GM21381 (cell line): ENCODE results near the gene SUFU.

ENCODE experiments used
- ATAC-seq: cut with Tn5 transposase; IDR thresholded peaks from one replicate; pipeline ENCODE4 v1.9.1; 2021; ENCODE audit warnings: mild to moderate bottlenecking, moderate library complexity; ENCODE audit not compliant: unreplicated experiment

Gene SUFU

GRCh38 chr10:102631525-102632393 is 128.0 kb downstream of the SUFU start:
- ATAC-seq = no peak

GRCh38 chr10:102632394-102633111 is 128.8 kb downstream of the SUFU start:
- no peak for ATAC-seq

- no peak for ATAC-seq
Measured at GRCh38 chr10:102633287-102633686, 129.5 kb downstream of the SUFU start.

DNA sequence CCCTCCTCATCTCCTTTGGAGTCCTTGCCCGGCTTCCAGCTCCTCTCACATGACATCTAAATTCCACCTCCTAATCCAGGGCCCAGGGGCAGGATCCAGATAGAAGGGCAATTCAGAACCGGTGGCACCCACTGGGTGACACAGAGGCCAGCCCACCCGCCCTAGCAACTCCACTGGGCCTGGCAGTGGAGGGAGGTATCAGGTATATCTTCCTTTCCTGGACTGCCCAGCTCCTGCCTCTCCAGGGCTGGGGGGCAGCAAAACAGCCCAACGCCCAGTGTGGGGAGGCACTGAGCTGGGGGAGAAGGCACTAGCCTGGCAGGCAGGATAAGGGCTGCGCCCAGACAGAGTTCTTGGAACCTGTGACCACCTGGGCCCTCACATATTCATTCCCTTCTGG is 130.1 kb downstream of the SUFU start:
- no peak for ATAC-seq

DNA sequence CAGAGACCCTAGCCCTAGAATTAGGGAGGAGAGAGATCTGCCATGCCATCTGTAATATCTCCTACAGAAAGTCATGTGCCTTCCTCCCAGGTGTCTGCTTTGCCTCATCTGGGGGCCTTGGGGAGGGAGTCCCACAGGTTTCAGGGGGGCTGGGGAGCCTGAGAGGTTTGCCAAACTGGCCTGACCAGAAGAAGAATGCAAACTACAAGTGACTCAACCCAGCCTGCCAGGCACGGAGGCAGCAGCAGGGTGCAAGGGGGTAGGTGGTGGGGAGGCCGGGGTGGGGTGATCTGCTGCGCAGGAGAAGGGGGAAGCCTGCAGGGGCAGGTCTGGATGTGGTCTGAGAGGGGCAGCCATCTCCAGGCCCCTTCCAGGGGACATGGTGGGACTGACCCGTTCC is 130.9 kb downstream of the SUFU start:
- no peak for ATAC-seq

DNA sequence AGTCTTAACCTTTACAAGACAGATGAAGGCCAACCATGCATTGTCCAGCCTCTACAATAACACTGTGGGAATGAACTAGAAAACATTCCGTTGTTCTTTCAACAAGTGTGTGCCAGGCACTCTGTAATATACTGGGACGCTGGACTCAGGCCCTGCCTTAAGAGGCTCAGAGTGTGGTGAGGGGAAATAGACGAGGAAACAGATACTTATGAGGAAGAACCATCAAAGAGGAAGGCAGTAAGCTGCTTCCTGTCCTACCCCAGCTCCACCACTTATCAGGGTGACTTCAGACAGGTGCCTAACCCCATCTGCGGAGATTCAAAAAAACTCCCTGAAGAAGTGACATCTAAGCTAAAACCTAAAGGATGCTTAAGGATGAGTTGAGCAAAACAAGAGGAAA is 131.6 kb downstream of the SUFU start:
- no peak for ATAC-seq

DNA sequence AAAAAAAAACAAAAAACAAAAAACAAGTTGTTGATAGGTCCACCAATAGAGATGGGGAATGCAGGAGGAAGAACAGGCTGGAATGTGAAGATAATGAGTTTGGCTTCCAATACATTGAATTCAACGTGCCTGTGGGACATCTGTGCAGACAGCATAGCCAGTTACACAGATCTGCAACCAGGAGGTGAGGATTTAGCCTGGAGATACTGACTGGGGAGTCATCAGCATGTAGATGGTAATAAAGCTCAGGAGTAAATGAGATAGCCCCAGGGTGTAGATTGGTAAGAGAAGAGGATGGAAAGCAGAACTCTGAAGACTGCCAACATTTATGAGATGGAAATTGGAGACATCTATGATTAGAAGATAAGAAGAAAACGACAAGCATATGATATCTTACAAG is 135.8 kb downstream of the SUFU start:
- no peak for ATAC-seq

- no peak for ATAC-seq
Measured at GRCh38 chr10:102641402-102641801, 137.6 kb downstream of the SUFU start.

- ATAC-seq = peak; percentile 51
Measured at GRCh38 chr10:102641880-102642735, 138.3 kb downstream of the SUFU start.

DNA sequence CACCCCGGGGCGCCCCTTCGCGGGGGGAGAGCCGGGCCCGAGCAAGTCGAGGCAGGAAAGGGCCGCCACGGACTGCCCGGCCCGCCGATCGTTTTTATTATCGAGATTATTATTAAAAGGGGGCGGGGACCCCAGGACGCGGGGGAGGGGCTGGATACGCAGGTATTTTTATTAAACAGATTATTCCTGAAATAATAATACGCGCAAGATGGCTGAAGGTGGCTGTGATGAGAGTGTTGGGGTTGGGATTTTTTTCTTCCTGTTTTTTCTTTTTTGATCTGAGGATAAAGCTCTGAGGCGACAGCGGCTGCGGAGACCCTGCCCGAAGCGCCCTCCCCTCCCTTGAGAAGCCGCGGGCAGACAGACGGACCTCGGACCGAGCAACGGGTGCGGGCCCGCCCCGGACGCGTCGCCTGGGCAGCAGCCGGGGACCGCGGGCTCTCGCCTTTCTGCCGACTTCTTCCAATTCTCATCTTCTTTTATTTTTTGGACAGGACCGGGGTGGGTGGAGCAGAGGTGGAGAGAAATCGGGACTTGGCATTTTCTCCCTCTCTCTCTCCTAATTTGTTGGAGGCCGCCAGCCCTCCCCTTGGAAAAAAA is 139.1 kb downstream of the SUFU start:
- ATAC-seq = no peak

DNA sequence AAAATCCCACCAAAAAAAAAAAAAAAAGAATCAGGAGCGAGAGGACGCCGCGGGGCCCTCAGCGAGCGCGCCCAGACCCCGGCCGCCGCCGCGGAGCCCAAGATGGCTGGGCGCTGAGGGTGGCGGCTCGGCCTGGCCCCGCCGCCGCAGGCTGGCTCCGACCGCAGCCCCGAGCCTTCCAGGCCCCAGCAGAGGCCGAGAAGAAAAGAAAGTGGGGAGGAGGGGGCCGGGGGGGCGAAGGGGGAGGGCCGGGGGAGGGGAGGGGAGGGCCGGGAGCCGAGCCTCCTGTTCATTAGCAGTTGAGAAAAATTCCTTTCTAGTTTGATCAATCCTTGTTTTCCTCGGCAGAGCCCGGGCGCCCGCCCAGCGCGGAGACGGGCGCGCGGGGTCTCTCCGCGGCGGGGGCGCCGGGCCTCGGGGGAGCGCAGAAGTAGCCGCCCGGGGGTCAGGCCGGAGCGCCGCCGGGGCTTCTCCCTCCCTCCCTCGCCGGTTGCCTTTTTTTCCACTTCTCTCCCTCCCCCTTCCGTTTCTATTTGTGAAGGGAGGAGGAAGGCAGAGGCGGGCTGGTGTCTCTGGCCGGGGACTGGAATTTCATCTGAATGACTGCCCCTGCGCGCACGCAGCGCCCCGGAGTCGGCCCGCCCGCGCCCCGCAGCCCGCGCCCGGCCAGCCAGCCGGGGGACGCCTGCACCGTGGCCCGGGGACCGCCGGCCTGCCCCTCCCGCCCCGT is 139.7 kb downstream of the SUFU start:
- no peak for ATAC-seq

DNA sequence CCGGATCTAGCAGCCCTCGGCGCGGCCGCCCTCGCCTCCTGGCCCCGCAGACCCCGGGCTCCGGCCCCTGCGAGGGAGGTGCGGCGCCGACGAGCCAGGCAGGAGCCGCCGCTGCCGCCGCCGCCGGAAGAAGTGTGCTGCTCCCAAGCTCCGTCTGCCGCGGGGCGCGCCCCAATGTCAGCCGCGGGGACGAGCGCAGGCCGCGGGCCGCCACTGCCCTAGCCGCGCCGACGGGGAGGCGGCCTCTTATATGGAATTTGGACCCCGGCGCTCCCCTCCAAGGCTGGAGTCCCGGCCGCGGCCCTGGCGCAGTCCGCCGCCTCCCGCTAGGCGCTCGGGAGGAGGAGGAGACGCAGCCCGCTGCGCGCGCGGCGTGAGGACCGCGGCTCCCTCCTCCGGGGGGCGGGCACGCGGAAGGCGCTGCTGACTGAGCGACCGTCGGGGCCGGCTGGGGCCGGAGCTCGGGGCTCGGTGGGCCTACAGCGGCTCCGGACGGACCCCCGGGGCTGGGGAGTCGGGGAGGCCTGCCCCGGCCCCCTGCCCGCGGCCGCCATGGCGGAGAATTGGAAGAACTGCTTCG is 140.4 kb downstream of the SUFU start, which contains the start of gene TRIM8:
TRIM8 (plus strand) TSS at position 414 of the 580 bp plus-strand sequence; CDS start at position 553, 139 bp downstream.
- ATAC-seq = no peak

DNA sequence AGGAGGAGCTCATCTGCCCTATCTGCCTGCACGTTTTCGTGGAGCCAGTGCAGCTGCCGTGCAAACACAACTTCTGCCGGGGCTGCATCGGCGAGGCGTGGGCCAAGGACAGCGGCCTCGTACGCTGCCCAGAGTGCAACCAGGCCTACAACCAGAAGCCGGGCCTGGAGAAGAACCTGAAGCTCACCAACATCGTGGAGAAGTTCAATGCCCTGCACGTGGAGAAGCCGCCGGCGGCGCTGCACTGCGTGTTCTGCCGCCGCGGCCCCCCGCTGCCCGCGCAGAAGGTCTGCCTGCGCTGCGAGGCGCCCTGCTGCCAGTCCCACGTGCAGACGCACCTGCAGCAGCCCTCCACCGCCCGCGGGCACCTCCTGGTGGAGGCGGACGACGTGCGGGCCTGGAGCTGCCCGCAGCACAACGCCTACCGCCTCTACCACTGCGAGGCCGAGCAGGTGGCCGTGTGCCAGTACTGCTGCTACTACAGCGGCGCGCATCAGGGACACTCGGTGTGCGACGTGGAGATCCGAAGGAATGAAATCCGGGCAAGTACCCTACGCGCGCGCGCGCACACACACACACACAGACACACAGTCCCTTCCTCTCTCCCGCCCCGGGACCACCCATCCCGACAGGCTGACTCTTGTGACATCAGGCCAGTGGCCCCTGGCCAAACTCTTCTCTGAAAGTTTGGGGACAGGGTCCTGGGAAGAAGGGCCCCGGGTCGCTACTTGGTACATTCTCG is 141.0 kb downstream of the SUFU start:
- no peak for ATAC-seq

GRCh38 chr10:102645388-102645740 is 141.6 kb downstream of the SUFU start:
- no peak for ATAC-seq

- ATAC-seq = peak; percentile 30
Measured at GRCh38 chr10:102645741-102646609, 142.2 kb downstream of the SUFU start.

DNA sequence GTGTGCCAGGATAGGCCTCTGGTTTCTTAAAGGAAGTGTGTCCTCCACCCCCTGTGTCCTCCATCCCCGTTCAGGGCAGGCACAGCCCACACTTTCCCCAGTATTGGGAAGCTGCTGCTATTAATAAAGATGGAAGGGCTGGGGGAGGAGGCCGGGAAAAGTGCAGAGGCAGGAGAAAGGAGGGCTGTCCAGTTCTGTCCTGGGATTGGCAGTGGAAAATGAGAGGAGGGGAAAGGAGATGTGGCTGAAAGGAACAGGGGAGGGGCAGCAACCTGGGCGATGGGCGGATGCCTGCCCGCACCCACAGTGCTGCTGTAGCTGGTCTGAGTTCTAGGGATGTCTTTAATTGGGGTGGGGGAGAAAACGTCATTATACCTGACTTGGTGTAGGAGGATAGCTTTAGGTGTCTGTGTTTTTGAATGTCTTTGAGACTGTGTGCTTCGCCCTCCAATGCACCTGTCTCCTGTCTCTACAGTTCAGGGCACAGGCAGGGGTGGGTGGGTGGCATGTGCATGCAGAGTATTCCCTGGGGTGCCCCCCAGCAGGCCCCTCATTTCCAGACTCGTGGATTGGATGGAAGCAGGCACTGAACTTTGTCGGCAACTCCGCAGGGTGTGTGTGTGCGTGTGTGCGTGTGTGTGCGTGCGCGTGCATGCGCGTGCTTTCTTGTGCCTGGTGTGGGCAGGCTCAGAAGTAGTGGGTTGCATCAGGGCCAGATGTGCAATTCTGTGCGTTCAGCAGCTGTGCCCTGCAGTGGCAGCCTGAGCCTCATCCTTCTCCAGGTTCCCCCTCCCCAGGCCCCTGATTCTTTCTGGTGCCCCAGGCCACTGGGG is 143.1 kb downstream of the SUFU start:
- no peak for ATAC-seq
